ENCODE measurements around the gene EMID1.

DNA sequence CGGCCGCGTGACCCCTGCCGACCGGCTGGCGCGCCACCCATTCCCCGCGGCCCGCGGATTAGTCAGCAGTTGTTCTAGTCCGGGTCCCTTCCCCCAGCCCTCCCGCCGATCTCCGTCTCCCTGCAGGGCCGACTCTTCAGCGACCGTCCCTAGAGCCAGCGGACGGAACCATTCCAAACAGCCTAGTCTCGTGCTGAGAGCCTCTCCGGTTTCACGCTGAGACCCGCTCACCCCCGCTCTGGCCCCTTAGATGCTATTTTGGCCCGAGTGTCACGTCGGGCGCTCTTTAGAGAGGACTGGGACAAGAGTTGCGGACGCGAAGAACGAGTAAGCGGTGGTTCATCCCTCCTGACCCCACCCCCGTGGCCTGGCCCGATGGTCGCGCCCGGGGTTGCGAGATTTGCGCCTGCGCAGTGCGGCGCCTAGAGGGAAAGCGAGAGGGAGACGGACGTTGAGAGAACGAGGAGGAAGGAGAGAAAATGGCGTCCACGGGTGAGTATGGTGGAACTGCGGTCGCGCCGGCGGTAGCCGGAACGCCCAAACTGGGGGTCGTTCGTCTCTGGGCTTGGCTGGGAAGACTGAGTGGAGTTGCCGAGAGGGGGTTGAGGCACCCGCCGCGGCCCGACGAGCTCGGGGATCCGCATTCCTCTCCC is 62.3 kb downstream of the EMID1 start, which contains the start of the genes EWSR1 and RHBDD3:
- TF ChIP-seq GATA3 (IDR thresholded peaks at IDR 0.05; ENCODE audit: low read depth, low read length) (no peak), GATA2 (IDR thresholded peaks at IDR 0.05; ENCODE audit: low read depth, low read length) (0 out of 2 replicates have a peak, but pooled peaks have one; percentile 5)

All from SH-SY5Y (cell line).